Measurements from ENCODE around the gene OTUD7B.
"Not testable (repeated sequence)": the region's sequence is repeated elsewhere in the genome, so short reads cannot be mapped to it uniquely, and the experiment has no call there.

OTUD7B gene

GRCh38 chr1:149977345-149977744, 33.2 kb downstream of the OTUD7B start:
- peaks cover 20% of the 10 kb centered on the region for H3K36me3 ChIP-seq (ENCODE audit: control insufficient read depth, low read depth, low read length)
- H3K27me3 ChIP-seq (ENCODE audit: control insufficient read depth, insufficient read depth, low read length) = no peaks in the 10 kb centered on the region
- no peak overlapping the region for H3K27ac ChIP-seq (ENCODE audit: low read length)
- no peaks in the 10 kb centered on the region for H3K9me3 ChIP-seq (ENCODE audit: control insufficient read depth, low read depth, low read length)
- H3K9ac ChIP-seq (ENCODE audit: low read length) = no peak overlapping the region
- H3K4me3 ChIP-seq (ENCODE audit: low read length) = no peak overlapping the region
- no peaks in the 10 kb centered on the region for H3K4me1 ChIP-seq (ENCODE audit: control insufficient read depth, low read depth, low read length)

GRCh38 chr1:149972547-149972946, 38.0 kb downstream of the OTUD7B start:
- no peak overlapping the region for H3K27ac ChIP-seq (ENCODE audit: low read length)
- peaks cover 42% of the 10 kb centered on the region for H3K36me3 ChIP-seq (ENCODE audit: control insufficient read depth, low read depth, low read length)
- no peaks in the 10 kb centered on the region for H3K9me3 ChIP-seq (ENCODE audit: control insufficient read depth, low read depth, low read length)
- no peaks in the 10 kb centered on the region for H3K4me1 ChIP-seq (ENCODE audit: control insufficient read depth, low read depth, low read length)
- no peak overlapping the region for H3K4me3 ChIP-seq (ENCODE audit: low read length)
- H3K9ac ChIP-seq (ENCODE audit: low read length) = no peak overlapping the region
- no peaks in the 10 kb centered on the region for H3K27me3 ChIP-seq (ENCODE audit: control insufficient read depth, insufficient read depth, low read length)

- H3K4me1 ChIP-seq (ENCODE audit: control insufficient read depth, low read depth, low read length) = no peaks in the 10 kb centered on the region
- H3K9me3 ChIP-seq (ENCODE audit: control insufficient read depth, low read depth, low read length) = no peaks in the 10 kb centered on the region
- H3K36me3 ChIP-seq (ENCODE audit: control insufficient read depth, low read depth, low read length) = peaks cover 52% of the 10 kb centered on the region
- H3K27ac ChIP-seq (ENCODE audit: low read length) = no peak overlapping the region
- no peak overlapping the region for H3K9ac ChIP-seq (ENCODE audit: low read length)
- H3K27me3 ChIP-seq (ENCODE audit: control insufficient read depth, insufficient read depth, low read length) = no peaks in the 10 kb centered on the region
- H3K4me3 ChIP-seq (ENCODE audit: low read length) = no peak overlapping the region
These were observed 42.9 kb downstream of the OTUD7B start for GRCh38 chr1:149967646-149968045.

GRCh38 chr1:149967041-149967440, 43.5 kb downstream of the OTUD7B start:
- H3K9ac ChIP-seq (ENCODE audit: low read length) = no peak overlapping the region
- H3K4me1 ChIP-seq (ENCODE audit: control insufficient read depth, low read depth, low read length) = no peaks in the 10 kb centered on the region
- no peaks in the 10 kb centered on the region for H3K9me3 ChIP-seq (ENCODE audit: control insufficient read depth, low read depth, low read length)
- peaks cover 47% of the 10 kb centered on the region for H3K36me3 ChIP-seq (ENCODE audit: control insufficient read depth, low read depth, low read length)
- H3K27me3 ChIP-seq (ENCODE audit: control insufficient read depth, insufficient read depth, low read length) = no peaks in the 10 kb centered on the region
- H3K4me3 ChIP-seq (ENCODE audit: low read length) = no peak overlapping the region
- no peak overlapping the region for H3K27ac ChIP-seq (ENCODE audit: low read length)

GRCh38 chr1:149966405-149966804, 44.1 kb downstream of the OTUD7B start:
- H3K9me3 ChIP-seq (ENCODE audit: control insufficient read depth, low read depth, low read length) = no peaks in the 10 kb centered on the region
- H3K27me3 ChIP-seq (ENCODE audit: control insufficient read depth, insufficient read depth, low read length) = no peaks in the 10 kb centered on the region
- H3K4me1 ChIP-seq (ENCODE audit: control insufficient read depth, low read depth, low read length) = no peaks in the 10 kb centered on the region
- H3K36me3 ChIP-seq (ENCODE audit: control insufficient read depth, low read depth, low read length) = peaks cover 44% of the 10 kb centered on the region
- H3K4me3 ChIP-seq (ENCODE audit: low read length) = no peak overlapping the region
- no peak overlapping the region for H3K9ac ChIP-seq (ENCODE audit: low read length)
- H3K27ac ChIP-seq (ENCODE audit: low read length) = no peak overlapping the region

- H3K4me3 ChIP-seq (ENCODE audit: low read length) = no peak overlapping the region
- H3K4me1 ChIP-seq (ENCODE audit: control insufficient read depth, low read depth, low read length) = no peaks in the 10 kb centered on the region
- no peaks in the 10 kb centered on the region for H3K27me3 ChIP-seq (ENCODE audit: control insufficient read depth, insufficient read depth, low read length)
- H3K36me3 ChIP-seq (ENCODE audit: control insufficient read depth, low read depth, low read length) = peaks cover 39% of the 10 kb centered on the region
- H3K9ac ChIP-seq (ENCODE audit: low read length) = no peak overlapping the region
- H3K27ac ChIP-seq (ENCODE audit: low read length) = no peak overlapping the region
- H3K9me3 ChIP-seq (ENCODE audit: control insufficient read depth, low read depth, low read length) = no peaks in the 10 kb centered on the region
These were observed 45.1 kb downstream of the OTUD7B start for GRCh38 chr1:149965440-149965839.

- Histone ChIP-seq H3K27ac (ENCODE audit: low read length) (no peak overlapping the region), H3K9ac (ENCODE audit: low read length) (no peak overlapping the region), H3K4me3 (ENCODE audit: low read length) (no peak overlapping the region), H3K36me3 (ENCODE audit: control insufficient read depth, low read depth, low read length) (peaks cover 48% of the 10 kb centered on the region), H3K4me1 (ENCODE audit: control insufficient read depth, low read depth, low read length) (no peaks in the 10 kb centered on the region), H3K27me3 (ENCODE audit: control insufficient read depth, insufficient read depth, low read length) (no peaks in the 10 kb centered on the region), H3K9me3 (ENCODE audit: control insufficient read depth, low read depth, low read length) (no peaks in the 10 kb centered on the region)
These were observed 47.2 kb downstream of the OTUD7B start for GRCh38 chr1:149963358-149963757.

- no peaks in the 10 kb centered on the region for H3K4me1 ChIP-seq (ENCODE audit: control insufficient read depth, low read depth, low read length)
- no peak overlapping the region for H3K27ac ChIP-seq (ENCODE audit: low read length)
- peaks cover 3% of the 10 kb centered on the region for H3K9me3 ChIP-seq (ENCODE audit: control insufficient read depth, low read depth, low read length)
- no peaks in the 10 kb centered on the region for H3K27me3 ChIP-seq (ENCODE audit: control insufficient read depth, insufficient read depth, low read length)
- peaks cover 50% of the 10 kb centered on the region for H3K36me3 ChIP-seq (ENCODE audit: control insufficient read depth, low read depth, low read length)
- H3K9ac ChIP-seq (ENCODE audit: low read length) = no peak overlapping the region
- no peak overlapping the region for H3K4me3 ChIP-seq (ENCODE audit: low read length)
These were observed 47.8 kb downstream of the OTUD7B start for GRCh38 chr1:149962736-149963135.

GRCh38 chr1:149962039-149962647, 48.4 kb downstream of the OTUD7B start:
- peaks cover 3% of the 10 kb centered on the region for H3K9me3 ChIP-seq (ENCODE audit: control insufficient read depth, low read depth, low read length)
- no peak overlapping the region for H3K9ac ChIP-seq (ENCODE audit: low read length)
- H3K27me3 ChIP-seq (ENCODE audit: control insufficient read depth, insufficient read depth, low read length) = no peaks in the 10 kb centered on the region
- peaks cover 46% of the 10 kb centered on the region for H3K36me3 ChIP-seq (ENCODE audit: control insufficient read depth, low read depth, low read length)
- no peak overlapping the region for H3K4me3 ChIP-seq (ENCODE audit: low read length)
- no peaks in the 10 kb centered on the region for H3K4me1 ChIP-seq (ENCODE audit: control insufficient read depth, low read depth, low read length)
- no peak overlapping the region for H3K27ac ChIP-seq (ENCODE audit: low read length)

GRCh38 chr1:149957548-149957947, 53.0 kb downstream of the OTUD7B start:
- H3K4me1 ChIP-seq (ENCODE audit: control insufficient read depth, low read depth, low read length); H3K4me3 ChIP-seq (ENCODE audit: low read length); H3K27me3 ChIP-seq (ENCODE audit: control insufficient read depth, insufficient read depth, low read length); H3K9me3 ChIP-seq (ENCODE audit: control insufficient read depth, low read depth, low read length); H3K9ac ChIP-seq (ENCODE audit: low read length); H3K27ac ChIP-seq (ENCODE audit: low read length): not testable (repeated sequence)
- H3K36me3 ChIP-seq (ENCODE audit: control insufficient read depth, low read depth, low read length) = peaks cover 22% of the 10 kb centered on the region

GRCh38 chr1:149949911-149950310, 60.6 kb downstream of the OTUD7B start:
- H3K36me3 ChIP-seq (ENCODE audit: control insufficient read depth, low read depth, low read length) = peaks cover 35% of the 10 kb centered on the region
- H3K27me3 ChIP-seq (ENCODE audit: control insufficient read depth, insufficient read depth, low read length) = no peaks in the 10 kb centered on the region
- no peak overlapping the region for H3K27ac ChIP-seq (ENCODE audit: low read length)
- no peaks in the 10 kb centered on the region for H3K4me1 ChIP-seq (ENCODE audit: control insufficient read depth, low read depth, low read length)
- no peak overlapping the region for H3K4me3 ChIP-seq (ENCODE audit: low read length)
- H3K9ac ChIP-seq (ENCODE audit: low read length) = no peak overlapping the region
- no peaks in the 10 kb centered on the region for H3K9me3 ChIP-seq (ENCODE audit: control insufficient read depth, low read depth, low read length)

GRCh38 chr1:149945206-149945605, 65.3 kb downstream of the OTUD7B start:
- no peak overlapping the region for H3K27ac ChIP-seq (ENCODE audit: low read length)
- H3K27me3 ChIP-seq (ENCODE audit: control insufficient read depth, insufficient read depth, low read length) = no peaks in the 10 kb centered on the region
- H3K9me3 ChIP-seq (ENCODE audit: control insufficient read depth, low read depth, low read length) = no peaks in the 10 kb centered on the region
- H3K4me1 ChIP-seq (ENCODE audit: control insufficient read depth, low read depth, low read length) = peaks cover 12% of the 10 kb centered on the region
- H3K4me3 ChIP-seq (ENCODE audit: low read length) = no peak overlapping the region
- peaks cover 44% of the 10 kb centered on the region for H3K36me3 ChIP-seq (ENCODE audit: control insufficient read depth, low read depth, low read length)
- H3K9ac ChIP-seq (ENCODE audit: low read length) = no peak overlapping the region
